ENCODE data around the gene ARMH1. TPM values are rescaled to one million over a fixed set of nuclear protein-coding genes. Genes with fewer than 3 reads are reported as not detected.
"Not testable (repeated sequence)": the region's sequence is repeated elsewhere in the genome, so short reads cannot be mapped to it uniquely, and the experiment has no call there.

The ARMH1 gene
- total RNA-seq, 1 donor from 2014 or later = 0.70 TPM

- intact Hi-C loops (cut with DNase I) = loop anchor here (1.0 to 5.0 kb wide), 2 partner anchors 34 to 563 kb away; no protein-coding TSS in a partner anchor
These were observed 65.0 kb downstream of the ARMH1 start, which contains the start of gene KIF2C for GRCh38 chr1:44739307-44740178. TSS of gene KIF2C (plus strand) at chr1:44739837. CDS start at chr1:44739933, 96 bp downstream.

GRCh38 chr1:44740179-44740617 is 65.7 kb downstream of the ARMH1 start:
- intact Hi-C loops (cut with DNase I) = loop anchor here (5.0 kb wide), 1 partner anchor 562 kb away; no protein-coding TSS in a partner anchor
- no peak for DNase-seq (ENCODE audit: low spot score)

More at GRCh38 chr1:44739307-44740178, 65.0 kb downstream of the ARMH1 start, which contains the start of gene KIF2C:
- DNase-seq (ENCODE audit: low spot score) = peak; percentile 98

GRCh38 chr1:44743211-44743610 is 68.7 kb downstream of the ARMH1 start:
- intact Hi-C loops (cut with DNase I) = loop anchor here (5.0 kb wide), 1 partner anchor 559 kb away; no protein-coding TSS in a partner anchor
- no peak for DNase-seq (ENCODE audit: low spot score)

- intact Hi-C loops (cut with DNase I) = no loop called here
These were observed 73.4 kb downstream of the ARMH1 start for GRCh38 chr1:44747878-44748277.

GRCh38 chr1:44757420-44757819 is 82.9 kb downstream of the ARMH1 start:
- DNase-seq (ENCODE audit: low spot score) = no peak
- intact Hi-C loops (cut with DNase I) = no loop called here

More at GRCh38 chr1:44747878-44748277, 73.4 kb downstream of the ARMH1 start:
- no peak for DNase-seq (ENCODE audit: low spot score)

GRCh38 chr1:44759077-44759476 is 84.6 kb downstream of the ARMH1 start:
- intact Hi-C loops (cut with DNase I) = no loop called here
- DNase-seq (ENCODE audit: low spot score) = no peak

GRCh38 chr1:44760876-44761275 is 86.4 kb downstream of the ARMH1 start:
- DNase-seq (ENCODE audit: low spot score) = no peak
- intact Hi-C loops (cut with DNase I) = no loop called here

- intact Hi-C loops (cut with DNase I); DNase-seq (ENCODE audit: low spot score): not testable (repeated sequence)
These were observed 91.9 kb downstream of the ARMH1 start for GRCh38 chr1:44766421-44766820.

Other genes with a start within 250 kb of the ARMH1 start
- 9.8 TPM for gene TMEM53, start 233 bp upstream of the ARMH1 start, total RNA-seq
- not detected for gene RNU5D-1, start 56.5 kb downstream of the ARMH1 start, total RNA-seq
- 1.3 TPM for gene KIF2C, start 65.1 kb downstream of the ARMH1 start, total RNA-seq
- gene RPS8, start 100.8 kb downstream of the ARMH1 start, total RNA-seq = 581 TPM
- 0.11 TPM for gene BEST4, start 113.5 kb downstream of the ARMH1 start, total RNA-seq
- 8.4 TPM for gene PLK3, start 125.7 kb downstream of the ARMH1 start, total RNA-seq
- not detected for gene DYNLT4, start 132.6 kb downstream of the ARMH1 start, total RNA-seq
- 4.4 TPM for gene BTBD19, start 133.8 kb downstream of the ARMH1 start, total RNA-seq
- gene PTCH2, start 168.5 kb downstream of the ARMH1 start, total RNA-seq = 0.35 TPM